Measurements from ENCODE around the gene CATSPERB. TPM values are rescaled to one million over a fixed set of nuclear protein-coding genes. Genes with fewer than 3 reads are reported as not detected.

CATSPERB gene
- total and polyA plus RNA-seq, 9 of the 15 experiments (the other 6 are each of a cell fraction or from before 2014, with no cell fraction given), result 0.05 to 1.4 (median 0.89) TPM

DNA sequence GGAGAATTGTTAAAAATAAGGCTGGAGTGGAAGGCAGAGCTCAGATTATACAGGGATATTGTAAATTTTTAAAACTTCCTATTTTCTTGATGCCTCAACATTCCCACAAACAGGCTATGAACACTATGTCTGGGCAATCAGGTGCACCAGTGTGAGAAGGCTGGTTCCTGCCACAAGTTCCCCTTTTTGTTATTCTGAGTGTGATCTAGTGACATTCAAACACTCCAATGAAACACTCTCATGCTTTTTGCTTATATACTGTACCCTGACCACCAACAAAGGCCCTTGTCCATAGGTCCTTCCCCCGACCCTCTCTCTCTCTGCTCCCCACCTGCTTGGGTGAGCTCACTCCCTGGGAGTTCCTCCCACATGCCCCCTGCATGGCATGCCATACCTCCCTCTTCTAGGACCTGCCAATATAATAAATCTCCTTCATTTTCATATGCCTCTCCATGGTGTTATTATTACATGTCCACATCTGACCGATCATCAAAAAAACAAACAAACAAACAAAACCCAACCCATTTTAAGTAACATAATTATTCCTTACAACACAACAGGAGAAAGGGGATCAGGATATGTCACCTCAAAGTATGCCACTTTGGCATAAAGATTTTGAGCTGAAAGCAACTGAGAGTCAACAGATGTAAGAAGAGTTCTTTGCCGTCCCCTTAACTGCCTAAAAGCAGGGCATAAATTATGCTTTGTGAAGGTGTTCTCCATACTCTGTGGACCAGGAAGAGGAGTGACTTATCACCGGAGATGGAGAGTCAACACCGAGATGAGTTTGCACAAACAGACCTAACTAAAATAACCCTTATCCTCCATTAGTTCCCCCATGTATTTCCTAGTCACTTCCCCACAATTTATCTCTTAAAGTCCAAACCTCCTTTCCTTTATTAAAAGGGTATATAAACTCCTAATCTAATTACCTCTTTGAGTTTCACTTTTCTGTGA, 42.5 kb upstream of the CATSPERB start (continued):
- TF ChIP-seq PBX2 (CRISPR knock-in tag; IDR thresholded peaks at IDR 0.05; ENCODE audit: low read depth) (no peak), PBX2 (tag; conservative IDR thresholded peaks at IDR 0.05; ENCODE audit: low read depth) (peak; percentile 51), C11orf30 (IDR thresholded peaks at IDR 0.05; ENCODE audit: low read depth) (peak; percentile 56), ARID1B (IDR thresholded peaks at IDR 0.05) (peak; percentile 20; the same call in 1 of the 2 replicates), JUND (IDR thresholded peaks at IDR 0.05; ENCODE audit: borderline replicate concordance, low read depth, low read length) (no peak), JUND (tag; IDR thresholded peaks at IDR 0.05; ENCODE audit: borderline replicate concordance, low read depth, low read length) (peak; percentile 16; the same call in 1 of the 3 replicates), ZNF316 (IDR thresholded peaks at IDR 0.05) (peak; percentile 32; the same call in 1 of the 2 replicates), EP300 (IDR thresholded peaks at IDR 0.05; ENCODE audit: low read length) (peak; percentile 59; the same call in 1 of the 2 replicates), MEIS2 (IDR thresholded peaks at IDR 0.05; ENCODE audit: partially characterized antibody) (peak; percentile 74), ADNP (tag; IDR thresholded peaks at IDR 0.05) (no peak), SREBF2 (CRISPR knock-in tag; IDR thresholded peaks at IDR 0.05) (no peak)
- TF ChIP-seq, protein P1, sequence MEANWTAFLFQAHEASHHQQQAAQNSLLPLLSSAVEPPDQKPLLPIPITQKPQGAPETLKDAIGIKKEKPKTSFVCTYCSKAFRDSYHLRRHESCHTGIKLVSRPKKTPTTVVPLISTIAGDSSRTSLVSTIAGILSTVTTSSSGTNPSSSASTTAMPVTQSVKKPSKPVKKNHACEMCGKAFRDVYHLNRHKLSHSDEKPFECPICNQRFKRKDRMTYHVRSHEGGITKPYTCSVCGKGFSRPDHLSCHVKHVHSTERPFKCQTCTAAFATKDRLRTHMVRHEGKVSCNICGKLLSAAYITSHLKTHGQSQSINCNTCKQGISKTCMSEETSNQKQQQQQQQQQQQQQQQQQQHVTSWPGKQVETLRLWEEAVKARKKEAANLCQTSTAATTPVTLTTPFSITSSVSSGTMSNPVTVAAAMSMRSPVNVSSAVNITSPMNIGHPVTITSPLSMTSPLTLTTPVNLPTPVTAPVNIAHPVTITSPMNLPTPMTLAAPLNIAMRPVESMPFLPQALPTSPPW (CRISPR knock-in tag; IDR thresholded peaks at IDR 0.05), result 0 out of 2 replicates have a peak, but pooled peaks have one; percentile 23
